ENCODE data around the gene PRSS53. TPM values are rescaled to one million over a fixed set of nuclear protein-coding genes. Genes with fewer than 3 reads are reported as not detected.

Gene PRSS53
- total RNA-seq, 2 experiments from 2014 or later, result 3.4 to 5.3 TPM

- Mint-ChIP-seq H3K27me3 (no peaks in the 10 kb centered on the region), H3K9me3 (no peaks in the 10 kb centered on the region), H3K36me3 (no peaks in the 10 kb centered on the region), H3K4me1 (ENCODE audit: low read depth) (peaks cover 34% of the 10 kb centered on the region), H3K27ac (peak overlapping the region; percentile 97), H3K4me3 (peak overlapping the region; percentile 98)
- ChIA-PET CTCF (interaction anchor here (1.3 to 3.4 kb wide), 4 partner anchors 20 to 119 kb away, joined by 3 to 22 read pairs (median 14); partner anchors contain the start of gene HSD3B7), POLR2A (interaction anchor here (1.5 to 2.4 kb wide), 5 partner anchors 8 to 107 kb away, joined by 5 to 23 read pairs (median 16); partner anchors contain the start of genes FUS, KAT8 and VKORC1)
- DNase-seq, result peak; percentile 65
- intact Hi-C loops (cut with micrococcal nuclease), result no loop called here
Observed at GRCh38 chr16:31072540-31073141, 16.1 kb downstream of the PRSS53 start.

DNA sequence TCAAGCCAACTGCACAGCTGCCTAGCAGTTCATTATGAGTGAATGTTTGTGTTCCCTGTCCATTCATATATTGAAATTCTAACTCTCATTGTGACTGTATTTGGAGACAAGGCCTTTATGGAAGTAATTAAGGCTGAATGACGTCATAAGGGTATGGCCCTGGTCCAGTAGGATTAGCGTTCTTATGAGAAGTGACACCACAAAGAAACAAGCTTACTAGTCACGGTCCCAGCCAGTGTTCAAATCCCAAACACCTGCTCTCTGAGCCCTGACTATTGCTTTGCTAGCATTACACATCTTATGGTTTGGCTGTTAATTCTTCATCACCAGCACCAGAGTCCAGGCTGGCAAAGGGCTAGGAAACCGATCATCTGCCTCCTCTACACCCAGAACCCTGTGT is 16.9 kb downstream of the PRSS53 start:
- intact Hi-C loops (cut with micrococcal nuclease), result no loop called here
- Mint-ChIP-seq H3K4me1 (ENCODE audit: low read depth) (peaks cover 34% of the 10 kb centered on the region), H3K36me3 (no peaks in the 10 kb centered on the region), H3K9me3 (no peaks in the 10 kb centered on the region), H3K27me3 (no peaks in the 10 kb centered on the region), H3K27ac (peak overlapping the region; percentile 97), H3K4me3 (peak overlapping the region; percentile 98)
- CTCF ChIA-PET, result interaction anchor here (1.6 to 3.4 kb wide), 2 partner anchors 70 to 86 kb away, joined by 5 to 18 read pairs; partner anchors contain the start of gene HSD3B7
- peak; percentile 26 for DNase-seq
- POLR2A ChIA-PET, result interaction anchor here (1.3 kb wide), 1 partner anchor 108 kb away, joined by 5 read pairs; the partner anchor contains the start of gene FUS

DNA sequence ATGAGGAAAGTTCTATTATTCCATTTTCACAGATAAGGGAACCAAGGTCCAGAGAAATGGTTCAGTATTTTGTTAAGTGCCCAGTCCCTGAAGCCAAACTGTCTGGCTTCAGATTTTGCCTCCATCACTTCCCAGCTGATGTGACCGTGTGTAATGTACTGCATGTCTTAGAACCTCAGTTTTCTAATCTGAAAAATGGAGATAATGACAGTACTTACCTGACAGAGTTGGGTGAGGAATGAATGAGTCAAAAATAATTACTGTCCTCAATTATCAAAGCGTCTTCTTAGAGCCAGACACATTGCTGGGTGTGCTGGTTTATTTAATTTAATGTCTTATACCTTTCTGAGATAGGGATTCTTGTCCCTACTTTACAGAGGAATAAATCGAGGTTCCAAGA is 21.4 kb downstream of the PRSS53 start:
- ChIA-PET POLR2A (no interaction called here), CTCF (interaction anchor here (0.6 to 2.0 kb wide), 4 partner anchors 33 to 801 kb away, joined by 3 to 5 read pairs (median 4); no protein-coding TSS in a partner anchor)
- Mint-ChIP-seq H3K9me3 (no peaks in the 10 kb centered on the region), H3K27ac (no peak overlapping the region), H3K27me3 (no peaks in the 10 kb centered on the region), H3K36me3 (peaks cover 15% of the 10 kb centered on the region), H3K4me3 (no peak overlapping the region), H3K4me1 (ENCODE audit: low read depth) (peaks cover 45% of the 10 kb centered on the region)
- intact Hi-C loops (cut with micrococcal nuclease), result no loop called here
- DNase-seq, result no peak

DNA sequence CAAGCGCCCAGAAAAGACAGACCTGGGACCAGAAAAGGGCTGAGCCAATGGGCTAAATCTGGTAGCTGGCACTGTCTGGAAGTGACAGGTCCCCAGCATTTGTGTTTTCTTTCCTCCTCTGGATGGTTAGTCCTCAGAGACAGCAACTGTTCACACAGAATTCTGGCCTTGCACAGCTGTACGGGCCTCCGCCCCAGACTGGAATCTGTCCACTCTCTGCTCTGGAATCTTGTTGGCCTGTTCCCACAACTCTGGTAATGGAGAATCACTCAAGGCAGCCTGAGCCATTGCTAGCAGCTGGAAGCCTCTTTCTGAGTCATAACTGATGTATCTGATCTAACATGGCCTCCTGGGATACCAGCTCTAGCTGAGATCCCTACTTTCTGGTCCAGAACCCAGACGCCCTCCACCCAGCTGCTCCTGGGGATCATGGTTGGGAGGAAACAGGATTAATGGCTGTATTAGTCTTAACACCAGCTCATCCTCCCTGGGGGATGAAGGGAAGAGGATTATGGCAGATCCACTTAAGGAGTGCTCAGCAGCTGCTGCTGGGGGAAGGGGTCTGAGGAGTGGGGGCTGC is 23.8 kb downstream of the PRSS53 start:
- POLR2A ChIA-PET, result interaction anchor here (1.1 kb wide), 1 partner anchor 8 kb away, joined by 5 read pairs; no protein-coding TSS in a partner anchor
- H3K4me1 Mint-ChIP-seq (ENCODE audit: low read depth), result peaks cover 36% of the 10 kb centered on the region
- no peaks in the 10 kb centered on the region for H3K27me3 Mint-ChIP-seq
- intact Hi-C loops (cut with micrococcal nuclease), result no loop called here
- H3K4me3 Mint-ChIP-seq, result peak overlapping the region; percentile 23
- H3K36me3 Mint-ChIP-seq, result peaks cover 24% of the 10 kb centered on the region
- no peak for DNase-seq
- CTCF ChIA-PET, result interaction anchor here (1.5 kb wide), 1 partner anchor 80 kb away, joined by 4 read pairs; the partner anchor contains the start of gene HSD3B7
- H3K9me3 Mint-ChIP-seq, result no peaks in the 10 kb centered on the region
- peak overlapping the region; percentile 69 for H3K27ac Mint-ChIP-seq

DNA sequence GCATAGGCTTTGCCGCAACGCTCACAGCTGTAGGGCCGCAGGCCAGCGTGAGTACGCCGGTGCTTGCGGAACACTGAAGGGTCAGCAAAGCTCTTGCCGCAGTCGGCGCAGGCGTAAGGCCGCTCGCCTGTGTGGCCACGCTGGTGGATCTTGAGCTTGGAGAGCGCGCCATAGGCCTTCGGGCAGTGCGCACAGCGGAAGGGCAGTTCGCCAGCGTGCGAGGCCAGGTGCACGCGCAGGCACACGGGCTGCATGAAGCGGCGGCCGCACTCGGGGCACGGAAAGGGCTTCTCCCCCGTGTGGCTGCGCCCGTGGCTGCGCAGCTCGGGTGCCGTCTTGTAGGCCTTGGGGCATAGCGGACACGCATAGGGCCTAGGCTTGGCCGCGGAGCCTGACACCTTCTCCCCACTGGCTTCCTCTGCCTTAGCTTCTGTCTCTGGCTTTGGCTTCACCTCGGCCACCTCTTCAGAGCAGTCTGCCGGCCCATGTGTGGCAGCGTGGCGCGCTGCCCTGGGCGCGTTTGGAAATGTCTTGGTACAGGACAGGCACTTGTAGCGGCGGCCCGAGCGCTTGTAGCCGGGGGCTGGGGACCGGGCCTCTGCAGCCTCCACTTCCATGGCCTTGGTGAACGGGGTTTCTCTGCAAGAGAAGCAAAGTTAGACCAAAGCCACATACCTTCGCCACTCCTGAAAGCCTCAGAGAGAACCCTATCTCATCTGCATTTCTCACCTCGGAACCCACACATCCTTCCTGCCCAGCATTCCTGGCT is 24.7 kb downstream of the PRSS53 start:
- ChIA-PET POLR2A (interaction anchor here (1.1 kb wide), 1 partner anchor 9 kb away, joined by 5 read pairs; no protein-coding TSS in a partner anchor), CTCF (interaction anchor here (1.5 kb wide), 1 partner anchor 79 kb away, joined by 4 read pairs; the partner anchor contains the start of gene HSD3B7)
- Mint-ChIP-seq H3K27me3 (no peaks in the 10 kb centered on the region), H3K9me3 (no peaks in the 10 kb centered on the region), H3K36me3 (peaks cover 24% of the 10 kb centered on the region), H3K4me3 (peak overlapping the region; percentile 23), H3K4me1 (ENCODE audit: low read depth) (peaks cover 32% of the 10 kb centered on the region), H3K27ac (peak overlapping the region; percentile 69)
- intact Hi-C loops (cut with micrococcal nuclease), result no loop called here
- no peak for DNase-seq

DNA sequence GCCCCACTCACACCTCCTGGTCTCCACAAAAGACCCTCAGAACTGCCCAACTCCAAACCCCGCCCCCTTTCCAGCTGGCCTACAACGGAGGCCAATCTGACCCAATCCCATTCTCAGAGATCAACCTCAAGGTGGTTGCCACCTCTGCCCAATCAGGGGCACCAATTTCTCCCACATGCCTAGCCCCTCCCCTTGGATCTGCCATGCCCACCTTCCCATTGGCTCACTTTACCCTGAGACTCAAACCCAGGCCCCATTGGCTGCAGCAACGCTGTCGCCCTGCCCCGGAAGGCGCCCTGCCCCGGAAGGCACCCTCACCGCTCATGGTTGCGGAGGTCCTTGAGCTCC is 25.3 kb downstream of the PRSS53 start:
- Mint-ChIP-seq H3K4me1 (ENCODE audit: low read depth) (peaks cover 28% of the 10 kb centered on the region), H3K36me3 (peaks cover 24% of the 10 kb centered on the region), H3K4me3 (no peak overlapping the region), H3K9me3 (no peaks in the 10 kb centered on the region), H3K27me3 (no peaks in the 10 kb centered on the region), H3K27ac (no peak overlapping the region)
- intact Hi-C loops (cut with micrococcal nuclease), result no loop called here
- no peak for DNase-seq
- ChIA-PET CTCF (no interaction called here), POLR2A (no interaction called here)

GRCh38 chr16:31061813-31062440 is 26.8 kb downstream of the PRSS53 start:
- H3K4me3 Mint-ChIP-seq, result no peak overlapping the region
- H3K27ac Mint-ChIP-seq, result no peak overlapping the region
- H3K36me3 Mint-ChIP-seq, result peaks cover 24% of the 10 kb centered on the region
- no peak for DNase-seq
- ChIA-PET CTCF (no interaction called here), POLR2A (no interaction called here)
- no peaks in the 10 kb centered on the region for H3K27me3 Mint-ChIP-seq
- no peaks in the 10 kb centered on the region for H3K9me3 Mint-ChIP-seq
- intact Hi-C loops (cut with micrococcal nuclease), result no loop called here
- peaks cover 28% of the 10 kb centered on the region for H3K4me1 Mint-ChIP-seq (ENCODE audit: low read depth)

DNA sequence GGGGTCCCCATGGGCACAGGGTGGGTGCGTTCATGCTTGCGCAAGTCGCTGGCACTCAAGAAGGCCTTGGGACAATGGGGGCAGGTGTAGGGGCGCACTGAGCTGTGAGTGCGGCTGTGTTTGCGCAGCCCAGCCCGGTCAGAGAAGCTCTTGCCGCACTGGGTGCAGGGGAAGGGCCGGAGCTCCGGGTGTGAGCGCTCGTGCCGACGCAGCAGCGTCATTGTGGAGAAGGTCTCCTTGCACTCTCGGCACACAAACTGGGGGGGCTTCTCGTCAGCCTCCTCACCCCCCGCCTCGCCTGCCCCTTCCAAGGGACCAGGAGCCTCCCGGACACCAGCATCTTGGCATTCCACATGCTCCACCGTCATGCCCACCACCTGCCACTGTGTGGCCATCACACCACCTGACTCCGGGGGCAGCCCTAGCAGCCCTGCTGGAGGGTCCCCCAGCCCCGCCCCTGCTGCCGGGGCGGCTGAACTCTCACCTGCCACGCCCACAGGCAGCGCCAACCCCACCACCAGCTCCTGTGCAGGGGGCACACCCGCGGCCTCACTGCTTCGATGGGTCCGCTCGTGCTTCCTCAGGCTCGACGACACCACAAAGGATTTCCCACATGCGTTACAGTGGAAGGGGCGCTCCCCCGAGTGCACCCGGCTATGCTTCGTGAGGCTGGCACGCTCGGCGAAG is 27.5 kb downstream of the PRSS53 start:
- Mint-ChIP-seq H3K27me3 (no peaks in the 10 kb centered on the region), H3K36me3 (peaks cover 24% of the 10 kb centered on the region), H3K9me3 (no peaks in the 10 kb centered on the region), H3K27ac (no peak overlapping the region), H3K4me3 (no peak overlapping the region), H3K4me1 (ENCODE audit: low read depth) (peaks cover 28% of the 10 kb centered on the region)
- ChIA-PET CTCF (no interaction called here), POLR2A (interaction anchor here (0.6 kb wide), 1 partner anchor 27 kb away, joined by 3 read pairs; the partner anchor contains the start of gene PRSS53)
- intact Hi-C loops (cut with micrococcal nuclease), result no loop called here
- no peak for DNase-seq

DNA sequence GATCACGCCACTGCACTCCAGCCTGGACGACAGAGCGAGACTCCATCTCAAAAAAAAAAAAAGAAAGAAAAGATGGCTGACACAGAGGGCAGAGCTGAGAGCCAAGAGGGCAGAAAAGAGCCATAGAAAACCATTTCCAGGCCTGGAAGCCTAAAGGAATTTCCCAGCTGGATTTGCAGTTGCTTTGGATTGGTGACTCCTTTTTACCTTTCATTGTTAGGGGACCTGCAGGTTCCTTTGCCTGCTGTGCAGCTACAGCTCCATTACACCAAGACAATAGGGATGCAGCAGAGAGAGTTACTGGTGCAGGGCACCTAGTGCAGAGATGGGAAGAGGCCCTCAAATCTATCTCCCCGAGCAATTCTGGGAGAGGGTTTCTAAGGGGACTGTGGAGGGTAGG is 33.1 kb downstream of the PRSS53 start:
- H3K9me3 Mint-ChIP-seq, result no peaks in the 10 kb centered on the region
- intact Hi-C loops (cut with micrococcal nuclease), result no loop called here
- no peak for DNase-seq
- H3K36me3 Mint-ChIP-seq, result peaks cover 3% of the 10 kb centered on the region
- ChIA-PET POLR2A (interaction anchor here (0.6 kb wide), 1 partner anchor 580 kb away, joined by 4 read pairs; no protein-coding TSS in a partner anchor), CTCF (no interaction called here)
- H3K27ac Mint-ChIP-seq, result no peak overlapping the region
- H3K4me1 Mint-ChIP-seq (ENCODE audit: low read depth), result peaks cover 5% of the 10 kb centered on the region
- no peak overlapping the region for H3K4me3 Mint-ChIP-seq
- no peaks in the 10 kb centered on the region for H3K27me3 Mint-ChIP-seq

GRCh38 chr16:31052114-31052513 is 36.6 kb downstream of the PRSS53 start:
- ChIA-PET POLR2A (no interaction called here), CTCF (no interaction called here)
- intact Hi-C loops (cut with micrococcal nuclease), result no loop called here
- Mint-ChIP-seq H3K4me3 (no peak overlapping the region), H3K9me3 (no peaks in the 10 kb centered on the region), H3K27me3 (no peaks in the 10 kb centered on the region), H3K27ac (no peak overlapping the region), H3K4me1 (ENCODE audit: low read depth) (peaks cover 5% of the 10 kb centered on the region), H3K36me3 (no peaks in the 10 kb centered on the region)
- peak; percentile 46 for DNase-seq

DNA sequence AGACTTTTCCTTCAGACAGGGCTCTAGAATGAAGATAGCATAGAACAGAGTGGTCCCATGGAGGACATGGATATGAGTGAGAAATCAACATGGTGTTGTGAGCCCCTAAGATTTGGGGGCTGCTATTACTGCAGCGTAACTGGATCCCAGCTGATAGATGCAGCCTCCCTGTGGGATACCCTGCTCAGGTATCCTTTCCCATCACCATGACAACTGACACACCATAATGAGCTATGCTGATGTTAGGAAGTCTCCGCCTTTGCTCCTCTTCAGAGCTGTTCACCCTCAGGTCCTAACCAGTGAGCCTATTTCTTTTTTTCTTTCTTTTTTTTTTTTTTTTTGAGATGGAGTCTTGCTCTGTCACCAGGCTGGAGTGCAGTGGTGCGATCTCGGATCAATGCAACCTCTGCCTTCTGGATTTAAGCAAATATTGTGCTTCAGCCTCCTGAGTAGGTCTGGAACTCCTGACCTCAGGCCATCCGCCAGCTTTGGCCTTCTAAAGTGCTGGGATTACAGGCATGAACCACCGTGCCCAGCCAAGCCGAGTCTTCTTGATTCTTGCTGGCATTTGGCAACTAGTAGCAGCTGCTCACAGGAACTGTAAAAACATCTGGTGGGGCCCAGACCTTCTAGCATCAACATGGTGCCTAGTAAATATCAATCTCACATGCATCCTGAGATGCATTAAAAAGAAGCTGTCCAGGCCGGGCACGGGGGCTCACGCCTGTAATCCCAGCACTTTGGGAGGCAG is 38.3 kb downstream of the PRSS53 start:
- CTCF ChIA-PET, result interaction anchor here (0.6 to 1.5 kb wide), 2 partner anchors 41 to 92 kb away, joined by 3 read pairs; no protein-coding TSS in a partner anchor
- no peak for DNase-seq
- no peaks in the 10 kb centered on the region for H3K9me3 Mint-ChIP-seq
- no peaks in the 10 kb centered on the region for H3K36me3 Mint-ChIP-seq
- intact Hi-C loops (cut with micrococcal nuclease), result no loop called here
- no peak overlapping the region for H3K27ac Mint-ChIP-seq
- no peak overlapping the region for H3K4me3 Mint-ChIP-seq
- no peaks in the 10 kb centered on the region for H3K27me3 Mint-ChIP-seq
- peaks cover 5% of the 10 kb centered on the region for H3K4me1 Mint-ChIP-seq (ENCODE audit: low read depth)
- POLR2A ChIA-PET, result no interaction called here
